ENCODE results near the gene TAS2R16.

Gene TAS2R16

GRCh38 chr7:122995600-122995999, at the start of gene TAS2R16:
Gene TAS2R16 (minus strand): TSS chr7:122995700. CDS start chr7:122995634, 66 bp downstream.
- DNase-seq (ENCODE audit: low spot score): no peak

GRCh38 chr7:123043642-123044041, 48.1 kb upstream of the TAS2R16 start:
- DNase-seq (ENCODE audit: low spot score): no peak

GRCh38 chr7:123041101-123041500, 45.6 kb upstream of the TAS2R16 start:
- no peak for DNase-seq (ENCODE audit: low spot score)

- no peak for DNase-seq (ENCODE audit: low spot score)
Measured at GRCh38 chr7:123039269-123039668, 43.8 kb upstream of the TAS2R16 start.

GRCh38 chr7:123034106-123034505, 38.6 kb upstream of the TAS2R16 start:
- no peak for DNase-seq (ENCODE audit: low spot score)

GRCh38 chr7:123030631-123031030, 35.1 kb upstream of the TAS2R16 start:
- no peak for DNase-seq (ENCODE audit: low spot score)

- DNase-seq (ENCODE audit: low spot score): no peak
Measured at GRCh38 chr7:123028339-123028738, 32.8 kb upstream of the TAS2R16 start.

GRCh38 chr7:123026251-123026650, 30.8 kb upstream of the TAS2R16 start:
- no peak for DNase-seq (ENCODE audit: low spot score)

GRCh38 chr7:123024989-123025758, 29.7 kb upstream of the TAS2R16 start:
- DNase-seq (ENCODE audit: low spot score): no peak

- DNase-seq (ENCODE audit: low spot score): no peak
Measured at GRCh38 chr7:123023126-123023525, 27.6 kb upstream of the TAS2R16 start.

GRCh38 chr7:123022576-123022975, 27.1 kb upstream of the TAS2R16 start:
- no peak for DNase-seq (ENCODE audit: low spot score)

- DNase-seq (ENCODE audit: low spot score): no peak
Measured at GRCh38 chr7:123012435-123012834, 16.9 kb upstream of the TAS2R16 start.

- no peak for DNase-seq (ENCODE audit: low spot score)
Measured at GRCh38 chr7:123011766-123012369, 16.4 kb upstream of the TAS2R16 start.

GRCh38 chr7:123004931-123005330, 9.4 kb upstream of the TAS2R16 start:
- no peak for DNase-seq (ENCODE audit: low spot score)

GRCh38 chr7:123003539-123004126, 8.1 kb upstream of the TAS2R16 start:
- no peak for DNase-seq (ENCODE audit: low spot score)

- no peak for DNase-seq (ENCODE audit: low spot score)
Measured at GRCh38 chr7:122989577-122989976, 5.9 kb downstream of the TAS2R16 start.

GRCh38 chr7:122989041-122989440, 6.5 kb downstream of the TAS2R16 start:
- no peak for DNase-seq (ENCODE audit: low spot score)

GRCh38 chr7:122988333-122988732, 7.2 kb downstream of the TAS2R16 start:
- no peak for DNase-seq (ENCODE audit: low spot score)

- DNase-seq (ENCODE audit: low spot score): no peak
Measured at GRCh38 chr7:122987463-122987862, 8.0 kb downstream of the TAS2R16 start.

GRCh38 chr7:122984021-122984420, 11.5 kb downstream of the TAS2R16 start:
- no peak for DNase-seq (ENCODE audit: low spot score)

- DNase-seq (ENCODE audit: low spot score): no peak
Measured at GRCh38 chr7:122983261-122983660, 12.2 kb downstream of the TAS2R16 start.

- no peak for DNase-seq (ENCODE audit: low spot score)
Measured at GRCh38 chr7:122975341-122975740, 20.2 kb downstream of the TAS2R16 start.

GRCh38 chr7:122974229-122974628, 21.3 kb downstream of the TAS2R16 start:
- no peak for DNase-seq (ENCODE audit: low spot score)

Data from hematopoietic multipotent progenitor cell treated with erythropoietin and hydrocortisone succinate and interleukin-3 and kit ligand, for 17 days (in vitro differentiated cells).